ENCODE results near the gene DHX58.

The DHX58 gene

DNA sequence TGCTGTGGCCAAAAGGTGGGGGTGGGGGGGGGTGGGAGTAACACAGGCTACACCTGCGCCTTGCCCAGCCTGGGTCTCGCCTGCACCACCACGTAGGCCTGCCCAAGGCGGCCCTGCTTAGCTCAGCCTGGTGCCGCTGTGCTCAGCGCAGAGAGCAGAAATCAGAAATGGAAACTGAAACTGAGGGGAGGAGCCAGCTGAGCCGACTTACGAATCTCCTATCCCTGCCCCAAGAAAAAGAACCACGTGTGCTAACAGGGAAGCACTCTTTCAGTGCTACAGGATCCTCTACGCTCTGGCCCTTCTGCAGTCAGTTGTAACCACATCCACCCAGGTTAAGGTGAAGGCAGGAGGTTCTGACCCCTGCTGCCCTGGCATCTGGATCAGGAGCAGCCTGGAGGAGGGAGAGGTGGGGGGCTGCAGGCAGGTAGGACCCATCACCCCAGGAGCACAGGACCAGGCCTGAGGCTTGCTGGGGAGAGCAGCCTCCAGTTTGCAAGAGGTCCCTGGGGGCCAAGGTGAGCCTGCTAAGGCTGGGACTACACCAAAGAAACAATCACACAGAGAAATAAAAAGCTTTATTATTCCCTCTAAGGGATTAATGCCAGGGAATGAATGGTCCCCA, at the start of gene DHX58:
DHX58 (minus strand) TSS at position 163 of the 625 bp plus-strand sequence. CDS start 822 bp downstream, outside the sequence.
- TF ChIP-seq GATA2 (IDR thresholded peaks at IDR 0.05; ENCODE audit: low read depth, low read length), result no peak
- no peak for TF ChIP-seq GATA3 (IDR thresholded peaks at IDR 0.05; ENCODE audit: low read depth, low read length)

DNA sequence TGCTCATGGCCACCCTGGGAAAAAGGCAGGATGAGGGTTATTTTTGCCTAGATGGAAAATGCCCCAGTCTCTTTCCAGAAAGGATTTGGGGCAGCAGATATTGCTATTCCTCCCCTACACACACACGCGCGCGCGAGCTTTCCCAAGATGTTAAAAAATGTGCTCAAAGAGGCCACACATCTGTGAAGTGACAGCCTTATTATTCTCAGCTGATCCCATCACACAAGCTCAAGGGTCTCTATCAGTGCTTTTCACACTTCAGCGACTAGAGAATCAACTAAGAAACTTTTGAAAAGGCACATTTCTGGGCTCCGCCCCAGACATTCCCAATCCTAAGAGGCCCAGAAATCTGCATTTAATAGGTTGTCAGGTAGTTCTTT, 48.0 kb upstream of the DHX58 start:
- TF ChIP-seq GATA2 (IDR thresholded peaks at IDR 0.05; ENCODE audit: low read depth, low read length) (no peak), GATA3 (IDR thresholded peaks at IDR 0.05; ENCODE audit: low read depth, low read length) (no peak)

GRCh38 chr17:42159796-42160530, 47.4 kb upstream of the DHX58 start:
- TF ChIP-seq GATA2 (IDR thresholded peaks at IDR 0.05; ENCODE audit: low read depth, low read length), result no peak
- no peak for TF ChIP-seq GATA3 (IDR thresholded peaks at IDR 0.05; ENCODE audit: low read depth, low read length)

- no peak for TF ChIP-seq GATA2 (IDR thresholded peaks at IDR 0.05; ENCODE audit: low read depth, low read length)
- TF ChIP-seq GATA3 (IDR thresholded peaks at IDR 0.05; ENCODE audit: low read depth, low read length), result no peak
Observed at GRCh38 chr17:42155614-42156045, 43.1 kb upstream of the DHX58 start.

- TF ChIP-seq GATA3 (IDR thresholded peaks at IDR 0.05; ENCODE audit: low read depth, low read length) (no peak), GATA2 (IDR thresholded peaks at IDR 0.05; ENCODE audit: low read depth, low read length) (no peak)
Observed at GRCh38 chr17:42153919-42154742, 41.6 kb upstream of the DHX58 start.

DNA sequence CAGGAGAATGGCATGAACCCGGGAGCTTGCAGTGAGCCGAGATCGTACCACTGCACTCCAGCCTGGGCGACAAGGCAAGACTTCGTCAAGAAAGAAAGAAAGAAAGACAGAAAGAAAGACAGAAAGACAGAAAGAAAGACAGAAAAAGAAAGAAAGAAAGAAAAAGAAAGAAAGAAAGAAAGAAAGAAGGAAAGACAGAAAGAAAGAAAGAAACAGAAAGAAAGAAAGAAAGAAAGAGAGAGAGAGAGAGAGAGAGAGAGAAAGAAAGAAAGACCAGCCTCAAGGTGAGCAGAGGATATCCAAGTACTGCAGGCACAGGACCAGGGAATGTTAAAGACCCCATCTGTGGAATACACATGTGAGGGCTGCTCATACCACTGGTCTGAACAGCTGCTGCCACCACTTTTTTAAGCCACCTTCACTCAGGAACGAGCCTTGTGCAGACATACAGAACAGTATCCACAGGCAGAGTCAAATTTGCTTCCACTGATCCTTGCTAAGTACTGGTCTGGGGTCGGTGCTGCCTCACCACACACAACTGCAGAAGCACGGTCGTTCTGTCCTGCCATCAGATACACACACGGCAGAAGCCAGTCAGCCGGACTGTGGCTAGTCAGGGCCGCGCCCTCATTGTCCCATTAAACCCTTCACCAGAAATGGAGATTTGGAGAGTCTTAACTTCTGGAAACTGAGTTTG, 34.5 kb upstream of the DHX58 start:
- TF ChIP-seq GATA3 (IDR thresholded peaks at IDR 0.05; ENCODE audit: low read depth, low read length), result no peak

DNA sequence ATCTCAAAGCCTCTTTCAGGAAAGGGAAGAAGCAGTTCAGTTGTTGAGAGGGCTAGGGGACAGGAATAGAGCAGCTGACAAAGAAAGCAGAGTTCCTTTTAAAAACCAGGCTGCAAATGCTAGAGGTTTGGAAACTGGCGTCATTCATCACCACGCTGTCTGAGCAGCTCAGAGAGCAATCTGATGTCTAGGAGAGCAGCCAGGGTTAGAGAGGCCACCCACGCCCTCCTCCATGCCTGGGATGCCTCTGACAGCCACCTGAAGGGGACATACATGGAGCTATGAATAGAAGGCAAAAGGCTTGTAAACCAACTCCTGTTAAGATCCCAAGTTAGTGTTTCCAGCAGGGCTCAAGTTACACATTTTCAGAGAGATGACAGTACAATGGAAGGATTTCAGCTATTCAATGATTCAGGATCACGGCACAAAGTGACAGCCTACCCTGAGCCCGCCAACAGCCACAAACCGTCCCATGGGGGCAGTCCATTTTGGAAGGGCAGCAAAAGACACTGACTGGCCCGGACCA, 29.9 kb upstream of the DHX58 start:
- TF ChIP-seq GATA3 (IDR thresholded peaks at IDR 0.05; ENCODE audit: low read depth, low read length), result no peak
- TF ChIP-seq GATA2 (IDR thresholded peaks at IDR 0.05; ENCODE audit: low read depth, low read length), result no peak

- TF ChIP-seq GATA2 (IDR thresholded peaks at IDR 0.05; ENCODE audit: low read depth, low read length), result no peak
- TF ChIP-seq GATA3 (IDR thresholded peaks at IDR 0.05; ENCODE audit: low read depth, low read length), result no peak
Observed at GRCh38 chr17:42141382-42141781, 28.9 kb upstream of the DHX58 start.

DNA sequence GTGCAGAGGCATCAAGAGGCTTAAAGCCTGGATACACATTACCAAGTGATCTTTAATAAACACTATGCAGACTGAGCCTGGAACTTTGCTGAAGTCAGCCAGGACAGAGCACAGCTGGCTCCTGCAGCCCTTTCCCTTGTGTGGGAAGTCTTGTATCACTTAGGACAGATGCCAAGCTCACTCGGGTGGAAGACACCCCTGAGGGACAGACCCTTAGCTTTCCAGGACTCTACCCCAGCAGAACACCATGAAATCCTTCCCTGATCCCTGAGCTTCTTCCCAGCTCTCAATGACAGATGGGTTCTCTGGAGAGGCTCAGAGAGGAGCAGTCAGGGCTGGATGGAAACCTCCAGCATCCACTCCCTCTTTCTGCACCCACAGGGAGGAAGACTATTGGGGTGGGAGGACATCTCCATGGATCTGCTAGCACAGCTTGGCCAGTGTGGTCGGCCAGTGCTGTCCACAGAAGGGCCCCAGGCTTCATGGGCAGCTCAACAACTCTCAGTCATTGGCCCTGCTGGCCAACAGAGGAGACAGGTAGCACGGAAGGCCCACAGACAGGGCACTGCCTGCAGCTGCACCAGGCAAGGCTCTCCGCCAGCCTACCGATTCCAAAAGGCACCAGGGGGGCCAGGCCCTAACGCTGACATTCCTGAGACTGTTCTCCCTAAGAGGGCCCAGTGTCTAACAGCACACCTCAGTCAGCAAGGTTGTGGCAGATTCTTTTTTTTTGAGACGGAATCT, 26.4 kb upstream of the DHX58 start:
- no peak for TF ChIP-seq GATA3 (IDR thresholded peaks at IDR 0.05; ENCODE audit: low read depth, low read length)
- no peak for TF ChIP-seq GATA2 (IDR thresholded peaks at IDR 0.05; ENCODE audit: low read depth, low read length)

- TF ChIP-seq GATA2 (IDR thresholded peaks at IDR 0.05; ENCODE audit: low read depth, low read length) (no peak), GATA3 (IDR thresholded peaks at IDR 0.05; ENCODE audit: low read depth, low read length) (no peak)
Observed at GRCh38 chr17:42136654-42137051, 24.1 kb upstream of the DHX58 start.

DNA sequence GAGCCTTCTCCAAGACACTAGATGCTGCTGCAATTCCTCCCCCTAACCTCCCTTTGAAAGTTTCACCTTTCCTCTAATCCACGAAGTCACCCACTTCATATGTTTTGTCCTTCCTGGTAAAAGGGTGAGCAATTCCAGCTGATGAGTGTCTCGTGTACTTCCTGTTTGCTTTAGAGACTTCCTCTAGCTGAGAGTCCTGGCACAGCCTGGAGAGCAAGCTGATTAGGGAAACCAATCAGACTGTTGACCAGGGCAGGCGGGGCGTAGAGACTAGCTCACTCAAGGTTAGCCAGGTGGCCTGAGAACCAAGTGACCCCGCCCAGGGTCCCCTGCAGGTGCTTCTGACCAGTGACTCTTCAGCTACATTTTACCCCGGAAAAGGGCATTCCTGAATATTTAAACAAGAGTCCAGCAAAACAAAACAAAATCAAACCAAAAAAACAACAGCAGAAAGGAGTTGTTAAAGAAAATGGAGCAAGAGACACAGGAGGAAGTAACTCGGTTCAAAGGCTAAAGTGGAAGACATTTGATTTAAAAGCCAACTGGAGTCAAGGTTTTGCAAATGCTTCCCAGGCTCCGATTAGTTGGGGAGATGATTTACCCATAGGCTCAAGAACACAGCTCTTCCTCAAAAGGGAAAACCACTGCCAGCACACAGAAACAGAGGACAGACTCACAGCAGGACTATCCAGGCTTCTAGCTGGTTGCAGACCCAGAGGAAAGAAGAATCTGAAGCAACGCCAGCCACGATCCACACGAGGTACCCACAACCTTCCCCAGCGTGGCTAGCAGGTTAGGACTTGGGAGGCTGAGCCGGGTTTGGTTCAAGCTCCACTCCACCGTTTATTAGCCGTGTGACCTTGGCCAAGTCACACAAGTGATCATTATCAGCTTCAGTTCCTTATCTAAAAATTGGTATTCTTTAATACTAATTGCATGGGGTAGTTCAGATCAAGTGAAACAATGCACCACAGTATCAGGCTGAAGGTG, 23.4 kb upstream of the DHX58 start:
- TF ChIP-seq GATA2 (IDR thresholded peaks at IDR 0.05; ENCODE audit: low read depth, low read length) (no peak), GATA3 (IDR thresholded peaks at IDR 0.05; ENCODE audit: low read depth, low read length) (no peak)

DNA sequence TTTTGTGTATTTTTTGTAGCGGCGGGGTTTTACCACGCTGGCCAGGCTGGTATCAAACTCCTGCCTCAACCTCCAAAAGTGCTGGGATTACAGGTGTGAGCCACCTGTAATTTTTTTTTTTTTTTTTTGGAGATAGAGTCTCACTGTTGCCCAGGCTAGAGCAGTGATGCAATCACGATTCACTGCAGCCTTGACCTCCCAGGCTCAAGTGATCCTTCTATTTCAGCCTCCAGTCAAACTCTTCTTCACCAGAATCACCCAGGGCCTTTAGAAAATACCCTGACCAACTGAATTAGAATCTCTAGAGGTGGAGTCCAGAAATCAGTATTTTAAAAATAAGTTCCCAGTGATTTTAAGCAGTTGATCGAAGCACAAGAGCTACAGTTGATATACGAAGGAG, 22.6 kb upstream of the DHX58 start:
- TF ChIP-seq GATA3 (IDR thresholded peaks at IDR 0.05; ENCODE audit: low read depth, low read length), result no peak
- TF ChIP-seq GATA2 (IDR thresholded peaks at IDR 0.05; ENCODE audit: low read depth, low read length), result no peak
